ENCODE results near the gene GTF2F2.

DNA sequence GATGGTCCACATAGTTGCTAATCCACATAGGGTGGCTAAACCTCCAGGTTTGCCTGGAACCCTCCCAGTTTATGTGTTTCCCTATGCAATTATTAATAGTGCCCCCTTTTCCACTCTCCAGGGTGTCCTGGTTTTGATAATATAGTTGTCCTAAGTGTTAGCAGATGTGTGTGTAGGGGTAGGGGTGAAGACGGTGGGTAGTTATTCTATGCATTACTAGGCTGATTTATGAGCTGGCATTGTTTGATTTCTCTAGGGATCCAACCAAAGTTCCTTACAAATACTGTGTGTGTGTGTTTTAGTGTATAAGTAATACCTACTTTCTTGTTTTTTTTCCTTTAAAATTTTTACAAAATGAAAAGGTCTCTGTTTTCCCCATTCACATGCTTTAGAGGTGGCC, 21.1 kb downstream of the GTF2F2 start:
- TF ChIP-seq POLR2AphosphoS5 (IDR thresholded peaks at IDR 0.05; ENCODE audit: low read depth, low read length): no peak
- TF ChIP-seq, protein P1, sequence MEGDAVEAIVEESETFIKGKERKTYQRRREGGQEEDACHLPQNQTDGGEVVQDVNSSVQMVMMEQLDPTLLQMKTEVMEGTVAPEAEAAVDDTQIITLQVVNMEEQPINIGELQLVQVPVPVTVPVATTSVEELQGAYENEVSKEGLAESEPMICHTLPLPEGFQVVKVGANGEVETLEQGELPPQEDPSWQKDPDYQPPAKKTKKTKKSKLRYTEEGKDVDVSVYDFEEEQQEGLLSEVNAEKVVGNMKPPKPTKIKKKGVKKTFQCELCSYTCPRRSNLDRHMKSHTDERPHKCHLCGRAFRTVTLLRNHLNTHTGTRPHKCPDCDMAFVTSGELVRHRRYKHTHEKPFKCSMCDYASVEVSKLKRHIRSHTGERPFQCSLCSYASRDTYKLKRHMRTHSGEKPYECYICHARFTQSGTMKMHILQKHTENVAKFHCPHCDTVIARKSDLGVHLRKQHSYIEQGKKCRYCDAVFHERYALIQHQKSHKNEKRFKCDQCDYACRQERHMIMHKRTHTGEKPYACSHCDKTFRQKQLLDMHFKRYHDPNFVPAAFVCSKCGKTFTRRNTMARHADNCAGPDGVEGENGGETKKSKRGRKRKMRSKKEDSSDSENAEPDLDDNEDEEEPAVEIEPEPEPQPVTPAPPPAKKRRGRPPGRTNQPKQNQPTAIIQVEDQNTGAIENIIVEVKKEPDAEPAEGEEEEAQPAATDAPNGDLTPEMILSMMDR (IDR thresholded peaks at IDR 0.05): no peak

Data from Panc1 (cell line).